SK-N-SH treated with all-trans-retinoic acid at 6 μM for 48 hours (cell line): Measurements from ENCODE around the gene TLL2.

Experiments
- ATAC-seq: fragments of 200-7000 bp; cut with Tn5 transposase; 3 replicates; pipeline ENCODE4 v1.9.1; 2020; ENCODE audit warnings: mild to moderate bottlenecking, moderate library complexity
- ARNTL ChIP-seq: fragments of 450-650 bp; formaldehyde crosslinking; IDR thresholded peaks from 2 replicates; pipeline ENCODE4 v1.5.0; 2020; ENCODE audit warnings: low read depth, mild to moderate bottlenecking, moderate library complexity, borderline replicate concordance
- BACH2 ChIP-seq: fragments of 250-450 bp; sonication (Bioruptor Pico); IDR thresholded peaks from 2 replicates; pipeline ENCODE4 v1.9.0; 2021; ENCODE audit warnings: mild to moderate bottlenecking, borderline replicate concordance
- CREB5 ChIP-seq: fragments of 250-450 bp; sonication (Bioruptor Pico); IDR thresholded peaks from 2 replicates; pipeline ENCODE4 v1.5.1; 2020; ENCODE audit warnings: low read depth, mild to moderate bottlenecking, moderate library complexity
- CSDC2 ChIP-seq: fragments of 250-450 bp; sonication (Bioruptor Pico); IDR thresholded peaks from 2 replicates; pipeline ENCODE4 v1.5.0; 2020; ENCODE audit warnings: mild to moderate bottlenecking, moderate library complexity
- CSRNP3 ChIP-seq: fragments of 250-450 bp; sonication (Bioruptor Pico); IDR thresholded peaks from 2 replicates; pipeline ENCODE4 v1.5.1; 2021; ENCODE audit warnings: mild to moderate bottlenecking, moderate library complexity
- ESRRG ChIP-seq: fragments of 250-450 bp; sonication (Bioruptor Pico); IDR thresholded peaks from 2 replicates; pipeline ENCODE4 v1.6.1; 2021; ENCODE audit warnings: mild to moderate bottlenecking
- GLIS3 ChIP-seq: fragments of 250-450 bp; sonication (Bioruptor Pico); IDR thresholded peaks from 2 replicates; pipeline ENCODE4 v1.5.0; 2020; ENCODE audit warnings: mild to moderate bottlenecking, moderate library complexity
- ISL1 ChIP-seq: fragments of 250-450 bp; sonication (Bioruptor Pico); IDR thresholded peaks from 2 replicates; pipeline ENCODE4 v2.1.2; 2022; ENCODE audit warnings: mild to moderate bottlenecking, moderate library complexity
- OSR1 ChIP-seq: fragments of 250-450 bp; sonication (Bioruptor Pico); IDR thresholded peaks from 2 replicates; pipeline ENCODE4 v1.8.0; 2022; ENCODE audit warnings: moderate library complexity, mild to moderate bottlenecking, inconsistent platforms
- PATZ1 ChIP-seq: fragments of 250-450 bp; sonication (Bioruptor Pico); IDR thresholded peaks from 2 replicates; pipeline ENCODE4 v1.8.0; 2020; ENCODE audit warnings: mild to moderate bottlenecking, moderate library complexity, borderline replicate concordance
- POU6F1 ChIP-seq: fragments of 250-450 bp; sonication (Bioruptor Pico); IDR thresholded peaks from 2 replicates; pipeline ENCODE4 v1.8.0; 2021; ENCODE audit warnings: low read depth, mild to moderate bottlenecking, moderate library complexity, borderline replicate concordance
- PPARA ChIP-seq: fragments of 250-450 bp; sonication (Bioruptor Pico); IDR thresholded peaks from 2 replicates; pipeline ENCODE4 v1.5.0; 2020; ENCODE audit warnings: mild to moderate bottlenecking, borderline replicate concordance
- RARB ChIP-seq: fragments of 250-450 bp; sonication (Bioruptor Pico); IDR thresholded peaks from 2 replicates; pipeline ENCODE4 v1.8.0; 2021; ENCODE audit warnings: mild to moderate bottlenecking, moderate library complexity
- SNAI2 ChIP-seq: fragments of 250-450 bp; sonication (Bioruptor Pico); IDR thresholded peaks from 2 replicates; pipeline ENCODE4 v1.5.0; 2020; ENCODE audit warnings: mild to moderate bottlenecking, moderate library complexity
- TOX ChIP-seq: fragments of 250-450 bp; sonication (Bioruptor Pico); IDR thresholded peaks from 2 replicates; pipeline ENCODE4 v1.8.0; 2021; ENCODE audit warnings: mild to moderate bottlenecking, moderate library complexity, borderline replicate concordance
- TSHZ2 ChIP-seq: fragments of 250-450 bp; sonication (Bioruptor Pico); IDR thresholded peaks from 2 replicates; pipeline ENCODE4 v1.5.0; 2020; ENCODE audit warnings: mild to moderate bottlenecking, moderate library complexity
- ZC3H10 ChIP-seq: fragments of 250-450 bp; sonication (Bioruptor Pico); IDR thresholded peaks from 2 replicates; pipeline ENCODE4 v1.5.1; 2021; ENCODE audit warnings: mild to moderate bottlenecking, moderate library complexity
- ZFP3 ChIP-seq: fragments of 250-450 bp; sonication (Bioruptor Pico); IDR thresholded peaks from 2 replicates; pipeline ENCODE4 v1.5.0; 2020; ENCODE audit warnings: mild to moderate bottlenecking, moderate library complexity
- ZFP30 ChIP-seq: fragments of 450-650 bp; formaldehyde crosslinking; IDR thresholded peaks from 2 replicates; pipeline ENCODE4 v1.5.0; 2022; ENCODE audit warnings: mild to moderate bottlenecking, moderate library complexity
- ZNF565 ChIP-seq: fragments of 450-650 bp; formaldehyde crosslinking; conservative IDR thresholded peaks from 2 replicates; pipeline ENCODE4 v1.5.0; 2020; ENCODE audit warnings: low read depth, mild to moderate bottlenecking, moderate library complexity
- ZNF70 ChIP-seq: fragments of 450-650 bp; formaldehyde crosslinking; IDR thresholded peaks from 2 replicates; pipeline ENCODE4 v1.5.0; 2020; ENCODE audit warnings: mild to moderate bottlenecking, moderate library complexity
- ZNF8 ChIP-seq: fragments of 450-650 bp; formaldehyde crosslinking; IDR thresholded peaks from 2 replicates; pipeline ENCODE4 v1.5.0; 2020; ENCODE audit warnings: mild to moderate bottlenecking, moderate library complexity

TLL2 gene

GRCh38 chr10:96376483-96376882, 137.2 kb downstream of the TLL2 start:
- TF ChIP-seq PATZ1 (CRISPR knock-in tag) (no peak), ZC3H10 (no peak), RARB (CRISPR knock-in tag) (no peak), ISL1 (CRISPR knock-in tag) (no peak), TOX (CRISPR knock-in tag) (no peak), ZNF8 (CRISPR knock-in tag) (no peak), GLIS3 (CRISPR knock-in tag) (no peak), ZFP3 (no peak), CSRNP3 (CRISPR knock-in tag) (no peak), BACH2 (CRISPR knock-in tag) (no peak), ZNF565 (no peak), CSDC2 (CRISPR knock-in tag) (no peak), OSR1 (CRISPR knock-in tag) (no peak), ZNF70 (no peak), ARNTL (CRISPR knock-in tag) (no peak), ESRRG (CRISPR knock-in tag) (no peak), CREB5 (CRISPR knock-in tag) (no peak), ZFP30 (CRISPR knock-in tag) (no peak), SNAI2 (no peak), PPARA (no peak)
- ATAC-seq: no peak

- TF ChIP-seq ZFP3 (peak; percentile 88), TOX (CRISPR knock-in tag) (no peak), TSHZ2 (CRISPR knock-in tag) (0 out of 2 replicates have a peak, but pooled peaks have one; percentile 22)
- ATAC-seq: peak; percentile 98
These were observed 138.5 kb downstream of the TLL2 start for GRCh38 chr10:96374985-96375830.

GRCh38 chr10:96374639-96374984, 139.1 kb downstream of the TLL2 start:
- ATAC-seq: no peak
- no peak for TF ChIP-seq ZNF565
- no peak for TF ChIP-seq RARB (CRISPR knock-in tag)
- no peak for TF ChIP-seq GLIS3 (CRISPR knock-in tag)
- no peak for TF ChIP-seq ZNF70
- TF ChIP-seq CSDC2 (CRISPR knock-in tag): no peak

- ATAC-seq: no peak
- no peak for TF ChIP-seq ARNTL (CRISPR knock-in tag)
- TF ChIP-seq TOX (CRISPR knock-in tag): no peak
- no peak for TF ChIP-seq ZNF70
- TF ChIP-seq POU6F1 (CRISPR knock-in tag): no peak
- TF ChIP-seq OSR1 (CRISPR knock-in tag): no peak
- TF ChIP-seq PATZ1 (CRISPR knock-in tag): no peak
- TF ChIP-seq ZNF565: no peak
- no peak for TF ChIP-seq CSRNP3 (CRISPR knock-in tag)
- no peak for TF ChIP-seq ESRRG (CRISPR knock-in tag)
- no peak for TF ChIP-seq ZFP3
- no peak for TF ChIP-seq RARB (CRISPR knock-in tag)
- TF ChIP-seq GLIS3 (CRISPR knock-in tag): no peak
- TF ChIP-seq, all 23 proteins: peak for 0
These were observed 139.7 kb downstream of the TLL2 start for GRCh38 chr10:96374004-96374403.
